HG03442 (cell line): ENCODE measurements around the gene CXCL12.

Experiments
- ATAC-seq: cut with Tn5 transposase; IDR thresholded peaks from one replicate; pipeline ENCODE4 v1.9.1; 2021; ENCODE audit warnings: mild to moderate bottlenecking, moderate library complexity; ENCODE audit not compliant: unreplicated experiment

CXCL12 gene

GRCh38 chr10:44364566-44364965 lies 20.3 kb downstream of the CXCL12 start:
- no peak for ATAC-seq

GRCh38 chr10:44363716-44364115 lies 21.2 kb downstream of the CXCL12 start:
- no peak for ATAC-seq

- no peak for ATAC-seq
Measured at GRCh38 chr10:44362866-44363711, 21.8 kb downstream of the CXCL12 start.

DNA sequence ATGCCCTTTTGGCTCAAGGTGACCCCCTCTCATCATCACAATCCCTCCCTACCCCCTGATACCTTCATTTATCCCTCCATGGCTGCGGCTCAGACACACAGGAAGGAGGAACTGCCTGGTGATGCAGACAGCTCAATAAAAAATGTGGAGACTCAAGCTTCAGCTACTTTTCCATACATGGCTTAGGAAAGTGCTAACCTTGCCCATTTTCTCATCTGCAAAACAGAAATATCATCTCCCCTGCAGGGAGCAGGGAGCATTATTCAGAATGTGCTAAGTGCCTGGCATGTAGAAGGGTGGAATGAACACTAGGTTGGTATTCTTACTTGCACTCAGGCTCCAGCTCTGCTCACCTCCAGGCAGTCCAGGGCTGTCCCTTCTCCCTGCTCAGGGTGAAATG lies 23.8 kb downstream of the CXCL12 start:
- no peak for ATAC-seq

DNA sequence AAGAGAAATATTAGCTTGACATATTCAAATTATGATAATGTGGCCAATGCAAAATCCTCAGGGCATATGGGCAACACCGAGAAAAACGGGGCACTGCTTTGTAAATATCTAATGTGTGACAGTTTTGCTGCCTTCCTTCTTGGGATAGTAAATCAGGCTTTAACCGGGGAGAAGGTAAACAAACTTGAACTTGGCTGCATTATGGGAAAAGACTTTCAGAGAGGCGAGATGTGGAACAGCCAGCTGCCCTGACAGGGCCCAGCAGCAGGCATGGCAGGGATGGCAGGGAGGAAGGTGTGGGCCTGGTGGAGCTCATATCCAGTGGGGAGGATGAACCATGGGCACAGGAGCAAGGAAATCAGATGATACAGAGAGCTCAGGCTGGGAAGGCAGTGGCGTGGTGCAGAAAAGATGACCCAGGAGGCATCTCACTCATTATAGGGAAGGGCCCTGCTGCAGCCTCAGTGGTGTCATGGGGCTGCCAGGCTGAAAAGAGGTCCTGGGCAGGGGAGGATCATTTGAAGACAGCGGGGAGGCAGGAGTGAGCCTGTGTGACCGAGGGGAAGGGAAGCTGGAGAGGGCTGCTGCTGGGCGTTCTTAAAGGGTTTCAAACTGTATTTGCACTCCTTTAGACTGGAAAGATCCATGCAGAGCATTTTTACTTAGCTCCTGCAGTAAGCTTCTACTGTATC lies 26.7 kb downstream of the CXCL12 start:
- no peak for ATAC-seq

DNA sequence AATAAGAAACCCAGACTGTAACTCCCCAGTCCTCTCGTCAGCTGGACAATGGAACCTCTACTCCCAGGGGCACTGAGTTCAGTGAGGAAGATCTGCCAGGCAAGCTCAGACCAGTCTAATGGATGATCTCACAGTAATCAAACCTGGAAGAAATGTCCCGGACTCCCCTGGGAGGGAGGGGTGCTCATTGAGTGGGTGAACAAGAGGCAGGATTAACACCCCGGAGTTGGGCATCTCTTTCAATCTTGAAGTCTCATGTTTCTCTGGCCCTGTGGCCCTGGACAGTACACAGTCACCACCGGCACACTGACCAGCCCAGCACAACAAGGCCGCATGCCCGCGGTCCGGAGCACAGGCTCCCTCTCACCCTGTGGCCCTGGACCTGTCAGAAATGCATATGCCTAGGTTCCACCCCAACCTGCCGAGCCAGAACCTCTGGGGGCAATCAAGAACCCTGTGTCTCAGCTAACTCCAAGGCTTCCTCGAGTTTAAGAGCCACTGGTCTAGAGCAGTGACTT lies 27.8 kb downstream of the CXCL12 start:
- ATAC-seq: no peak

DNA sequence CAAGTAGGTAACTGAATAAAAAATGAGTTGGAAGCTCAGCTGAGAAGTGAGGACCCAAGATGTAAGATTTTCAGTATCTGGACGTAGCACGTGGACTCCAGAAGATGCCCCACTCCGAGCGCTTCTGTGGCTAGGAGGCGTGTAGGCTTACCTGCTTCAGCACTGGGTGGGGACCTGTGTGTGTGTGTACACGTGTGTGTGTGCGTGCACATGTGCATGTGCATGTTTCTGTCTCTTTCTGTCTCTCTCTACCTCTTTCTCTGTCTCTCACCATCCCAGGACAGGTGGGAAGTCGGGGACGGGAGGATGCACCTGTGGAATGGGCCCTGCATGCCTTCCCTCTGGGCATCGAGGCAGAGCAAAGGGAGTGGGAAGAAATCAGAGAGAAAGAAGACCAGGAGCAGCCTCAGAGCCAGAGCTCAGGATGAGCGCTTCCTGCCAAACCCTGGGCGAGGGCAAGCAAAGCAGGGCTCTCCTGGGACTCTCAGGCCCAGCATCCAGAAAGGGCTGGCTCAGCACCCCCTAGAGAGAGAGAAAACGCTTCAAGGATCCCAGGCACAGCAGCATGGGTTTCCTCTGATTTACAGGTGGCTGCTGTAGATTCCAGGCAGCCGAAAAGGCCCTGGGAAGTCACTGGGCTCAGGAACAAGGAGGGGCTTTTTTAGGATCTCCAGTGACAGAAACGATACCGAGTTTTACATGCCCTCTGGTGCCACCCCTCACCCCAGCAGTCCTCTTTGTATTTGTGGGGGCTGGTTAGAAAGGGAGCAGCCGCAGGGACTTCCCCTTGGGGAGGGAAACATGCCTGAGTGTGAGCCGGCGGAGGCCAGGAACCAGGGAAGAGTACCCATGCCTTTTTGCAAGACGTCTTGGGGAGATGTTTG lies 28.5 kb downstream of the CXCL12 start:
- no peak for ATAC-seq

- ATAC-seq: no peak
Measured at GRCh38 chr10:44355630-44356029, 29.3 kb downstream of the CXCL12 start.

- ATAC-seq: no peak
Measured at GRCh38 chr10:44354771-44355170, 30.1 kb downstream of the CXCL12 start.

GRCh38 chr10:44353721-44354120 lies 31.2 kb downstream of the CXCL12 start:
- ATAC-seq: no peak

- no peak for ATAC-seq
Measured at GRCh38 chr10:44353128-44353390, 31.8 kb downstream of the CXCL12 start.

DNA sequence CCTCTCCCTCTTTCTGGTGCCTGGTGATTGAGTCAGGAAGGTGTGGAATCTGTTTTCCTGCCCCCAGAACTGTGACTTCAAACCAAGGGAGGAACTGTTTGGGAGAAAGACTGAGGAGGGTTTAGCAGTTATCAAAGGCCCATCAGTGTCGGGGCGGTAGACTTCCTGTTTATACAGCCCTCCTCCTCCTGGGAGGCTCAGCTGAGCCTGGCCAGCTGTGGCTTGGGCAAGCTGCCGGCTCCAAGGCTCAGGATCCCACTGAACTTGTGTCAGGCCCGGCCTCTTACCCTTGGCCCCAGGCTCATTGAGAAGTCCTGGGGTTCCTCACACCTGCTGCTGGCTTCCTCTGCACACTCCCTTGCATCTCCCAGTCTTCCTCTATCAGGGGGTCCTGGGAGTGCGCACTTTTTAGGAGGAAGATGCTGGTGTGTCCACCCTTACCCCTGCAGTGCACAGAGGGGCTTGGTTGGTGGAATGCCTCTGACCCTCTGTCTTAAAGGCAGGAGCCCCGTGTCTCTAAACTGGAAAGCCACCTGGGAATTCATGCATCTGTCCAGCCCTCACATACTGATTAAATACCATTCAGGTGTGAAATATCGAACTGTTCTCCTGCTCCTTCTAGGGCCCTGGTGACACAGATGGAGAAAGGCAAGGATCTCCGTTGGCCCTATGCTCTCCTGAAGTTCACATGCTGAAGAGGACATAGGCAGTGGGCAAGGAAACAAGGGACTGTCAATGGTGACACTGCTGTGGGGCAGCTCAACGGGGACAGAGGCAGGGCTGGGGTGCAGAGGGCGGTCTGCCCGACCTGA lies 32.4 kb downstream of the CXCL12 start:
- ATAC-seq: no peak

- ATAC-seq: no peak
Measured at GRCh38 chr10:44348496-44348895, 36.4 kb downstream of the CXCL12 start.

DNA sequence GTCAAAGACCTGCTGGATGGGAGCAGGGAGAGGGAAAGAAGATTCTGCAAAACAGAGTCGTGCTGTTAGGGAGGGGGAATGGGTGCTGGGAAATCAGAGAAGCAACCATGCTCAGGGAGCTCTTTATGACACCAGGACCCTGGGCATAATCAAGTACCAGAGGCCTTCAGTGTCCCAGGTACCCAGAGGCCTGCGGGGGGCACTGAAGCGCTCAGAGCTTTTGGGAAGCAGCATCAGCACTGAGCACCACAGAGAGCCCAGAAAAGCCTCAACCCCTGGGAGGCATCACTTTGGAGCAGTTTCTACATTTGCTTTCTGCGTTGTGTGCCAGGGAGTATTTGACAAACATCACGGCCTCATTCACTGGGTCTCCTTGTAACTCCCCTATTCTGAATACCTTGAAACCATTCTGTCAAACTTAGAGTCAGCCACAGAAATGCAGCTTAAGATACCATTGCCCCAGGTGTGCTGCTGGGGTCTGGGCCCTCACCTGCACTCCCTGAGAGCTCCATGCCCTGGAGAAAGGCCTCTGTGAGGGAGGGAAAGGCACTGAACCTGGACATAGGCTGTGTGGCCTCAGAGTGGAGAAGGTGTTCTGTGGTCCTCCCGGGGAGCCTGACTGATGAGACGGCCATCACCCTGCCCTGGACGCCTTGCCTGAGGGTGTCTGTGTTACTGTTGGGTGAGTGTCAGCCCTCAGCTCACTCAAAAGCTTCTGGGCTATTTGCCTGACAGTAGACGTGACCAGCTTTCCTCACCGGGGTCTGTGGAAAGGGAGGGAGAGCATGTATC lies 37.1 kb downstream of the CXCL12 start:
- ATAC-seq: no peak

DNA sequence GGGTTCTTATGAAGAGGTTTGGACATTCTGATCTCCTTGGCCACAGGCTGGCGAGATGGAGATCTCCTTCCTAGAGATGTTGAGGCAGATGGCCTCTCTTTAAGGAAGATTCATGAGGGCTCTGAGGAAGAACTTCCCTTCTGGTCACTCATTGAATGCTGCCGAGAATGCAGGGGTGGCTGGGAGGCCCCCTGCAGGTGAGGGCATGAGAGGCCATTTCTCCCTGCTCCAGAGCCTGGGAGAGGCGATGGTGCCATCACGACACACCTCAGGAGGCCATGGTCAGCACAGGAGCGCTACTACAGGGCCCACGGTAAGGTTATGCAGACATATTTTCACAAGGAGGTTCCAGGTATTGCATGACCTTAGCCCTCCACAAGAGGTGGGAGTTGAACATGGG lies 40.2 kb downstream of the CXCL12 start:
- no peak for ATAC-seq

GRCh38 chr10:44343843-44344242 lies 41.1 kb downstream of the CXCL12 start:
- ATAC-seq: no peak

- ATAC-seq: no peak
Measured at GRCh38 chr10:44341886-44342285, 43.0 kb downstream of the CXCL12 start.

DNA sequence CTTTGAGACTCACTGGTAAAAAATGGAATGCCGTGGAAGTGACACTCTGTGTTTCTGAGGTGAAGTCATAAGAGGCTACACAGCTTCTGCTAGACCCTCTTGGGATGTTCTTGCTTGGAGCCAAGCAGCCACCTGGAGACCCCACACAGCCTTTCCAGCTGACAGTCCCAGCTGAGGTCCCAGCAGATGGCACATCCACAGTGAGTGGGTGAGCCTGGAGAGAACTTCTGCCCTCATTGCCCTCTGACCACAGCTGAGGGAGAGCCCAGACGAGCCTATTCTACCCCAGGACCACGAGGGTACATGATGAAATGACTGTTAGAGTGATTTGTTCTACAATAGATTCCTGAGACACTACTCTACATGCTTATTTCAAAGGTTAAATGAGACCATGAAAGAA lies 44.3 kb downstream of the CXCL12 start:
- ATAC-seq: no peak

DNA sequence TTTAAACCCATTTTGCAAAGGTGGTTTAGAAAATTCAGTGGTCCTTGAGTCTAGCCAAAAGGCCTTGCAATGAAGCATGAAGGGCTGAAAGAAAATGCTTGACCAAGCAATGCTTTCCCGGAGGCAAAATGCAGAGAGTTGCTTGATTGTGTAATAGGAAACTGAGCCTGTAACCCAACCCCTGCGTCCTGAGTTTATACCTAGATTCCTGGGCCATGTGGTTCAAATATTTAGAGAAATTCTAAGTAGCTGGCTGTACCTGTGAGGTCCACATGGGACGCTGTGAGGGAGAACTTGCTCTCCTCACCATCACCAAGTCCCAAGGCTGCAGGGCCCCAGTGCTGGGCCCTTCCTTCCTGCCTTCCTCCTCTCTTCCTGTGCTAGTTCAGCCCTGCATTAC lies 45.7 kb downstream of the CXCL12 start:
- ATAC-seq: no peak

DNA sequence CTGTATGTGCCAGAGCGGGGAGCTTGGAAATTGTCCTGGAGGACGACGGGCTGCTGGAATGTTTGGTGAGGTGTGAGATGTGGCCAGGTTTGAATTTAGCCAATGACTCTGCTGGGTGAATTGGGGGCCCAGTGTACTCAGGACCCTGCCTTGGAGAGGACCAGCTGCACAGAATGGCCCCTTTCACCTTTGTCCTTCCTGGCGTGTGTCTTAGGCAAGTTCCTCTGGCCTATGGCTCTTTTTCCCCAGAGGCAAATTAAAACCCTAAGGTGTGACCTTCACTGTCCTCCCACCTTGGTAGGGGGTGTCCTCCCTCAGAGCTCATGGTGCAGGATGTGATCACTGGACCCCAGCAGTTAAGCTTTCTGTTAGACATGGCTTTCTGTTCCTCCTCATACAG lies 47.8 kb downstream of the CXCL12 start:
- no peak for ATAC-seq
